CD14-positive monocyte (primary cell): ENCODE results near the gene MRGPRF. TPM values are rescaled to one million over a fixed set of nuclear protein-coding genes. Genes with fewer than 3 reads are reported as not detected.

Experiments used
- DNase-seq, 3 donors: peaks; one replicate each; pipeline ENCODE4 v3.0.0-alpha.2; 2011 to 2022
- H2AFZ ChIP-seq: 2 replicates; pipeline ENCODE4 v1.6.0; 2012; ENCODE audit warnings: mild to moderate bottlenecking, low read depth, low read length, inconsistent platforms; ENCODE audit not compliant: insufficient read depth, poor library complexity, severe bottlenecking
- H3K27ac ChIP-seq, 2 donors: 1 replicate in 1 of 2; 2 replicates in 1 of 2; pipeline ENCODE4 v1.5.1; 2012 to 2013; ENCODE audit warnings: low read length in 2 of 2, control low read depth in 1 of 2, inconsistent platforms in 1 of 2, low read depth in 1 of 2, mild to moderate bottlenecking in 1 of 2
- H3K27me3 ChIP-seq, 2 donors: one replicate each; pipeline versions ENCODE4 v1.6.0 to v1.6.1; 2011 to 2013; ENCODE audit warnings: low read length in 2 of 2; ENCODE audit not compliant: control insufficient read depth in 2 of 2, insufficient read depth in 2 of 2
- H3K36me3 ChIP-seq, 2 donors: replicated peaks in 1 of 2; 1 replicate in 1 of 2; 2 replicates in 1 of 2; pipeline versions ENCODE4 v1.5.1 to v1.6.1; 2012 to 2013; ENCODE audit warnings: low read length in 2 of 2, control low read depth in 1 of 2, inconsistent platforms in 1 of 2, mild to moderate bottlenecking in 1 of 2; ENCODE audit not compliant: insufficient read depth in 2 of 2, control insufficient read depth in 1 of 2
- H3K4me1 ChIP-seq, 2 donors: 1 replicate in 1 of 2; 2 replicates in 1 of 2; pipeline versions ENCODE4 v1.5.1 to v1.6.1; 2012 to 2013; ENCODE audit warnings: low read length in 2 of 2, control low read depth in 1 of 2, inconsistent platforms in 1 of 2, mild to moderate bottlenecking in 1 of 2, moderate library complexity in 1 of 2; ENCODE audit not compliant: insufficient read depth in 2 of 2, control insufficient read depth in 1 of 2
- H3K4me2 ChIP-seq: replicated peaks from 2 replicates; pipeline ENCODE3; 2012; ENCODE audit warnings: low read length, moderate library complexity, mild to moderate bottlenecking; ENCODE audit not compliant: poor library complexity, severe bottlenecking; ENCODE audit errors: extremely low read depth
- H3K4me3 ChIP-seq, 3 experiments: fragments of 200-600 bp in 1 of 3; sonication (generic) in 1 of 3; replicated peaks in 1 of 3; 1 replicate in 2 of 3; 2 replicates in 1 of 3; pipeline ENCODE4 v1.5.1; 2011 to 2013; ENCODE audit warnings: low read length in 3 of 3, mild to moderate bottlenecking in 3 of 3, control low read depth in 2 of 3, low read depth in 2 of 3, inconsistent platforms in 1 of 3, moderate library complexity in 1 of 3
- H3K79me2 ChIP-seq: 2 replicates; pipeline ENCODE4 v1.6.0; 2012; ENCODE audit warnings: mild to moderate bottlenecking, control low read depth, inconsistent platforms, low read length, moderate library complexity; ENCODE audit not compliant: insufficient read depth
- H3K9ac ChIP-seq: 2 replicates; pipeline ENCODE4 v1.6.0; 2017; ENCODE audit warnings: low read length, mild to moderate bottlenecking; ENCODE audit not compliant: insufficient read depth, poor library complexity, severe bottlenecking
- H3K9me3 ChIP-seq, 2 donors: replicated peaks in 1 of 2; 1 replicate in 1 of 2; 2 replicates in 1 of 2; pipeline versions ENCODE4 v1.5.1 to v1.6.1; 2012 to 2013; ENCODE audit warnings: low read length in 2 of 2, control low read depth in 1 of 2; ENCODE audit not compliant: control insufficient read depth in 1 of 2, insufficient read depth in 1 of 2
- H4K20me1 ChIP-seq: 2 replicates; pipeline ENCODE4 v1.6.0; 2012; ENCODE audit warnings: mild to moderate bottlenecking, low read length, control low read depth, moderate library complexity; ENCODE audit not compliant: insufficient read depth
- H3K27ac Mint-ChIP-seq, 7 donors: one replicate each; pipeline ENCODE4 v1.8.0; 2020; ENCODE audit warnings: mild to moderate bottlenecking in 7 of 7, mixed read lengths in 7 of 7, moderate library complexity in 6 of 7, inconsistent platforms in 2 of 7
- H3K27me3 Mint-ChIP-seq, 3 donors: one replicate each; pipeline ENCODE4 v1.8.0; 2021 to 2022; ENCODE audit warnings: low read depth in 3 of 3, mild to moderate bottlenecking in 3 of 3, mixed read lengths in 3 of 3, moderate library complexity in 3 of 3, inconsistent platforms in 1 of 3
- H3K36me3 Mint-ChIP-seq, 2 donors: one replicate each; pipeline ENCODE4 v1.8.0; 2020; ENCODE audit warnings: mixed read lengths in 2 of 2, inconsistent platforms in 1 of 2, mild to moderate bottlenecking in 1 of 2
- H3K4me1 Mint-ChIP-seq: one replicate; pipeline ENCODE4 v1.8.0; 2020; ENCODE audit warnings: mild to moderate bottlenecking, mixed read lengths
- H3K4me3 Mint-ChIP-seq, 2 donors: one replicate each; pipeline ENCODE4 v1.8.0; 2020; ENCODE audit warnings: mild to moderate bottlenecking in 2 of 2, mixed read lengths in 2 of 2, moderate library complexity in 1 of 2
- H3K9me3 Mint-ChIP-seq, 7 donors: one replicate each; pipeline ENCODE4 v1.8.0; 2020 to 2022; ENCODE audit warnings: mixed read lengths in 7 of 7, mild to moderate bottlenecking in 6 of 7, moderate library complexity in 6 of 7, inconsistent platforms in 2 of 7
- CTCF ChIP-seq: fragments of 200-600 bp; IDR thresholded peaks from one replicate; pipeline ENCODE4 v1.8.0; 2022; ENCODE audit warnings: antibody characterized with exemption, mild to moderate bottlenecking
- whole genome bisulfite sequencing: methylation state at CpG from one replicate; pipeline ENCODE4 v1.1.5; 2013; ENCODE audit warnings: missing lambda C conversion rate; ENCODE audit not compliant: insufficient coverage; 5-methylcytosine and 5-hydroxymethylcytosine counted together
- intact Hi-C, 2 donors: fragments of 100-400 bp; cut with micrococcal nuclease; formaldehyde crosslinking; loops; one replicate each; pipeline versions ENCODE4 v1.15.0 to v1.15.1; 2023
- polyA plus RNA-seq, 3 donors: library from polyadenylated mRNA; depleted of rRNA in 1 of 3; unstranded in 2 of 3; stranded (reverse) in 1 of 3; fragments of 300-500 nt in 2 of 3; fragments of >200 nt in 1 of 3; fragmentation: Illumina TruSeq in 2 of 3; gene quantifications; 1 replicate in 2 of 3; 2 replicates in 1 of 3; pipeline ENCODE4 v1.2.3, GENCODE V29; 2012 to 2021

MRGPRF gene
- polyA plus RNA-seq, 3 donors = 0.22 to 0.23 TPM; not detected in 1

- no peak for DNase-seq
- H3K4me1 Mint-ChIP-seq = no peaks in the 10 kb centered on the region
- no peak overlapping the region for H3K4me3 ChIP-seq
- no peak overlapping the region for H3K27ac ChIP-seq
- WGBS = 73% methylated on average over 8 of the region's 8 CpGs
- H3K27me3 Mint-ChIP-seq = peaks cover 7 to 12% (median 11%) of the 10 kb centered on the region in 3 donors
- no peak for TF ChIP-seq CTCF
- no peaks in the 10 kb centered on the region for H3K9me3 ChIP-seq
- no peaks in the 10 kb centered on the region for H3K36me3 ChIP-seq
- no peaks in the 10 kb centered on the region for H4K20me1 ChIP-seq
- no peak overlapping the region for H3K27ac Mint-ChIP-seq
- H3K79me2 ChIP-seq = no peaks in the 10 kb centered on the region
- H3K9ac ChIP-seq = no peak overlapping the region
- intact Hi-C loops = no loop called here
- H3K4me2 ChIP-seq = no peak overlapping the region
- no peak overlapping the region for H2AFZ ChIP-seq
- no peaks in the 10 kb centered on the region for H3K4me1 ChIP-seq
- peaks cover 0 to 8% of the 10 kb centered on the region in 2 donors for H3K27me3 ChIP-seq
- H3K9me3 Mint-ChIP-seq = peaks cover 0 to 1% (median 0%) of the 10 kb centered on the region in 7 donors
- no peak overlapping the region for H3K4me3 Mint-ChIP-seq
- no peaks in the 10 kb centered on the region for H3K36me3 Mint-ChIP-seq
Measured at GRCh38 chr11:68969386-68969785, 43.7 kb downstream of the MRGPRF start.

- Mint-ChIP-seq H3K4me3 (no peak overlapping the region), H3K9me3 (peaks cover 0 to 6% (median 2%) of the 10 kb centered on the region in 7 donors), H3K4me1 (no peaks in the 10 kb centered on the region), H3K27me3 (peaks cover 9 to 12% (median 9%) of the 10 kb centered on the region in 3 donors), H3K27ac (no peak overlapping the region), H3K36me3 (no peaks in the 10 kb centered on the region)
- H3K27ac ChIP-seq = no peak overlapping the region
- TF ChIP-seq CTCF = no peak
- no peak overlapping the region for H3K4me2 ChIP-seq
- H3K9ac ChIP-seq = no peak overlapping the region
- peaks cover 0 to 8% of the 10 kb centered on the region in 2 donors for H3K27me3 ChIP-seq
- H3K79me2 ChIP-seq = no peaks in the 10 kb centered on the region
- intact Hi-C loops = no loop called here
- no peak overlapping the region for H2AFZ ChIP-seq
- no peaks in the 10 kb centered on the region for H4K20me1 ChIP-seq
- no peaks in the 10 kb centered on the region for H3K4me1 ChIP-seq
- H3K9me3 ChIP-seq = no peaks in the 10 kb centered on the region
- no peaks in the 10 kb centered on the region for H3K36me3 ChIP-seq
- H3K4me3 ChIP-seq = no peak overlapping the region
- WGBS = 92% methylated on average over 20 of the region's 29 CpGs
- no peak for DNase-seq
Measured at GRCh38 chr11:68968306-68969250, 44.5 kb downstream of the MRGPRF start.
